MM.1S (cell line): ENCODE measurements around the gene GINS2.
A peak's percentile ranks its signal among the peaks of the same experiment; 100 is the strongest.

Experiments used
- DNase-seq: peaks from one replicate; pipeline ENCODE4 v3.0.0-alpha.2; 2015
- H2AFZ ChIP-seq: fragments of 300-600 bp; sonication (generic); 2 replicates; pipeline ENCODE4 v1.6.0; 2016; ENCODE audit warnings: antibody characterized with exemption, low read length
- H3F3A ChIP-seq: fragments of 300-600 bp; sonication (generic); 2 replicates; pipeline ENCODE4 v1.6.1; 2016; ENCODE audit warnings: mild to moderate bottlenecking, antibody characterized with exemption, low read length, moderate library complexity, mixed read lengths; ENCODE audit not compliant: insufficient read depth
- H3K27ac ChIP-seq: fragments of 300-600 bp; sonication (generic); 2 replicates; pipeline ENCODE4 v1.5.1; 2016; ENCODE audit warnings: mild to moderate bottlenecking, low read length
- H3K27me3 ChIP-seq: fragments of 300-600 bp; sonication (generic); replicated peaks from 2 replicates; pipeline ENCODE4 v1.6.0; 2016; ENCODE audit warnings: low read length; ENCODE audit not compliant: insufficient read depth
- H3K36me3 ChIP-seq: fragments of 300-600 bp; sonication (generic); replicated peaks from 2 replicates; pipeline ENCODE4 v1.6.1; 2016; ENCODE audit warnings: mild to moderate bottlenecking, low read length, mixed read lengths; ENCODE audit not compliant: insufficient read depth
- H3K4me1 ChIP-seq: fragments of 300-600 bp; sonication (generic); 2 replicates; pipeline ENCODE4 v1.6.1; 2016; ENCODE audit warnings: low read length, mixed read lengths
- H3K4me2 ChIP-seq: fragments of 300-600 bp; sonication (generic); 2 replicates; pipeline ENCODE4 v1.6.0; 2016; ENCODE audit warnings: low read depth, low read length
- H3K4me3 ChIP-seq: fragments of 300-600 bp; sonication (generic); 2 replicates; pipeline ENCODE4 v1.5.1; 2016; ENCODE audit warnings: low read length, mixed read lengths
- H3K79me2 ChIP-seq: fragments of 300-600 bp; sonication (generic); 2 replicates; pipeline ENCODE4 v1.6.1; 2016; ENCODE audit warnings: mixed run types, low read length, mixed read lengths
- H3K9ac ChIP-seq: fragments of 300-600 bp; sonication (generic); 2 replicates; pipeline ENCODE4 v1.6.1; 2016; ENCODE audit warnings: low read length, mixed read lengths
- H3K9me2 ChIP-seq: fragments of 300-600 bp; sonication (generic); replicated peaks from 2 replicates; pipeline ENCODE4 v1.6.1; 2016; ENCODE audit warnings: mild to moderate bottlenecking, low read length, mixed read lengths; ENCODE audit not compliant: insufficient read depth
- H3K9me3 ChIP-seq: fragments of 300-600 bp; sonication (generic); replicated peaks from 2 replicates; pipeline ENCODE4 v1.6.1; 2016; ENCODE audit warnings: mild to moderate bottlenecking, low read length, mixed read lengths; ENCODE audit not compliant: insufficient read depth
- H4K20me1 ChIP-seq: fragments of 300-600 bp; sonication (generic); 2 replicates; pipeline ENCODE4 v1.6.1; 2016; ENCODE audit warnings: mild to moderate bottlenecking, low read length, moderate library complexity, mixed read lengths; ENCODE audit not compliant: insufficient read depth
- EZH2 ChIP-seq: fragments of 300-600 bp; sonication (generic); optimal IDR thresholded peaks from 2 replicates; pipeline ENCODE3; 2017; ENCODE audit warnings: low read depth, mild to moderate bottlenecking, antibody characterized with exemption, low read length, mixed read lengths
- EZH2phosphoT487 ChIP-seq: fragments of 300-600 bp; sonication (generic); IDR thresholded peaks from 2 replicates; pipeline ENCODE4 v1.6.1; 2018; ENCODE audit warnings: antibody characterized with exemption, low read length
- TF ChIP-seq, protein P1 (sequence below): fragments of 300-600 bp; sonication (generic); IDR thresholded peaks from 2 replicates; pipeline ENCODE4 v1.5.1; 2016; ENCODE audit warnings: antibody characterized with exemption, low read length, mixed read lengths

Gene GINS2

DNA sequence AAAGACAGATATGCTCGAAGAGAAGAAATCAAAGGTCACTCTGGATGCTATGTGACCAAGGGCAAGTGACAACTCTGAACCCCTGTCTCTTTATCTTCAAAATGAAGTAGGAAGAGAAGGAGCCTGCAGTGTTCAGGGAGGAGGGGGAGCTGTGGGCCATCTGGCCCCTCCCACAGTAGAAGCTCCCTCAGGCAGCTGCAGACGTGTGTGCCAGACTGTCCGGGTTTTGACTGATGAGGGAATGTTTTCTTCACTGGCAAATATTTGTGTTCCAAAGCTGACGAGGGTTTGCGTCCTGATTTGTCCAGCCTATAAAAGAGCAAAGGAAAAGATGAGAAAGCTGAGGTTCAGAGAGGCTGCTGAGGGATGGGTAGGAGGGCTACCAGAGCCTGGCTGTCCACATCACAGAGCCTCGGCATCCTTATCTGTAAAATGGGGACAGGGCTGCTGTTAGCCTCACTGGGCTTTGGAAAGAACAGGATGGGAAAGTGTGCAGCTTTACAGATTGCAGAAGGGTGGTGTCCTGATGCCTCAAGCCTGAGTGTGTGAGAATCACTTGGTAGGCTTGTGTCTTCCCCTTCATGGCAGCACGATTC is 1.8 kb upstream of the GINS2 start:
- no peaks in the 10 kb centered on the region for H3F3A ChIP-seq
- no peak overlapping the region for H3K9ac ChIP-seq
- H3K9me2 ChIP-seq: no peaks in the 10 kb centered on the region
- TF ChIP-seq EZH2phosphoT487: no peak
- TF ChIP-seq, protein P1, sequence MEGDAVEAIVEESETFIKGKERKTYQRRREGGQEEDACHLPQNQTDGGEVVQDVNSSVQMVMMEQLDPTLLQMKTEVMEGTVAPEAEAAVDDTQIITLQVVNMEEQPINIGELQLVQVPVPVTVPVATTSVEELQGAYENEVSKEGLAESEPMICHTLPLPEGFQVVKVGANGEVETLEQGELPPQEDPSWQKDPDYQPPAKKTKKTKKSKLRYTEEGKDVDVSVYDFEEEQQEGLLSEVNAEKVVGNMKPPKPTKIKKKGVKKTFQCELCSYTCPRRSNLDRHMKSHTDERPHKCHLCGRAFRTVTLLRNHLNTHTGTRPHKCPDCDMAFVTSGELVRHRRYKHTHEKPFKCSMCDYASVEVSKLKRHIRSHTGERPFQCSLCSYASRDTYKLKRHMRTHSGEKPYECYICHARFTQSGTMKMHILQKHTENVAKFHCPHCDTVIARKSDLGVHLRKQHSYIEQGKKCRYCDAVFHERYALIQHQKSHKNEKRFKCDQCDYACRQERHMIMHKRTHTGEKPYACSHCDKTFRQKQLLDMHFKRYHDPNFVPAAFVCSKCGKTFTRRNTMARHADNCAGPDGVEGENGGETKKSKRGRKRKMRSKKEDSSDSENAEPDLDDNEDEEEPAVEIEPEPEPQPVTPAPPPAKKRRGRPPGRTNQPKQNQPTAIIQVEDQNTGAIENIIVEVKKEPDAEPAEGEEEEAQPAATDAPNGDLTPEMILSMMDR: no peak
- TF ChIP-seq EZH2: no peak
- H3K79me2 ChIP-seq: peaks cover 19% of the 10 kb centered on the region
- H3K4me2 ChIP-seq: no peak overlapping the region
- no peak overlapping the region for H3K4me3 ChIP-seq
- H3K9me3 ChIP-seq: no peaks in the 10 kb centered on the region
- no peak for DNase-seq
- H3K36me3 ChIP-seq: no peaks in the 10 kb centered on the region
- no peak overlapping the region for H2AFZ ChIP-seq
- no peaks in the 10 kb centered on the region for H3K4me1 ChIP-seq
- no peak overlapping the region for H3K27ac ChIP-seq
- H4K20me1 ChIP-seq: no peaks in the 10 kb centered on the region
- no peaks in the 10 kb centered on the region for H3K27me3 ChIP-seq

DNA sequence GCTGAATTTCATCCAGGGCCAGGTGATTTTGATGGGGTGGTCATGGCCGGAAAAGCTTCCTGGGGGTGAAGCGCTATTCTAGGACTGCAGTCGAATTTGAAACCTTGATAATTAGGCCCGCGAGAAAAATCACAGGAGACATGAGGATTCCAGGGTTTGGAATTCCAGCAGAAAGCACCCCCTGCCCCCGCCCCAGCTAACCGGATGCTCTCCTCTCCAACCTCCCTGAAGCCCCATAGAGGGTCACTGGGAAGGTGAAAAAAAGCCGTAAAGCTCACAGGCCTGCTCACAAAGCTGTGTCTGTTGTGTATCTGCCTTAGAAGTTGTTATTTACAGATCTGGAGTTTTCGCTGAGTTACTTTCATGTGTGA is 1.2 kb upstream of the GINS2 start:
- no peak overlapping the region for H3K9ac ChIP-seq
- no peaks in the 10 kb centered on the region for H3K4me1 ChIP-seq
- no peaks in the 10 kb centered on the region for H3K9me3 ChIP-seq
- no peak overlapping the region for H2AFZ ChIP-seq
- no peaks in the 10 kb centered on the region for H3K27me3 ChIP-seq
- H3K4me2 ChIP-seq: no peak overlapping the region
- peaks cover 19% of the 10 kb centered on the region for H3K79me2 ChIP-seq
- TF ChIP-seq EZH2phosphoT487: no peak
- TF ChIP-seq, protein P1: no peak
- no peak for TF ChIP-seq EZH2
- no peak overlapping the region for H3K27ac ChIP-seq
- no peak overlapping the region for H3K4me3 ChIP-seq
- H4K20me1 ChIP-seq: no peaks in the 10 kb centered on the region
- no peaks in the 10 kb centered on the region for H3K9me2 ChIP-seq
- no peaks in the 10 kb centered on the region for H3F3A ChIP-seq
- H3K36me3 ChIP-seq: no peaks in the 10 kb centered on the region
- DNase-seq: no peak

DNA sequence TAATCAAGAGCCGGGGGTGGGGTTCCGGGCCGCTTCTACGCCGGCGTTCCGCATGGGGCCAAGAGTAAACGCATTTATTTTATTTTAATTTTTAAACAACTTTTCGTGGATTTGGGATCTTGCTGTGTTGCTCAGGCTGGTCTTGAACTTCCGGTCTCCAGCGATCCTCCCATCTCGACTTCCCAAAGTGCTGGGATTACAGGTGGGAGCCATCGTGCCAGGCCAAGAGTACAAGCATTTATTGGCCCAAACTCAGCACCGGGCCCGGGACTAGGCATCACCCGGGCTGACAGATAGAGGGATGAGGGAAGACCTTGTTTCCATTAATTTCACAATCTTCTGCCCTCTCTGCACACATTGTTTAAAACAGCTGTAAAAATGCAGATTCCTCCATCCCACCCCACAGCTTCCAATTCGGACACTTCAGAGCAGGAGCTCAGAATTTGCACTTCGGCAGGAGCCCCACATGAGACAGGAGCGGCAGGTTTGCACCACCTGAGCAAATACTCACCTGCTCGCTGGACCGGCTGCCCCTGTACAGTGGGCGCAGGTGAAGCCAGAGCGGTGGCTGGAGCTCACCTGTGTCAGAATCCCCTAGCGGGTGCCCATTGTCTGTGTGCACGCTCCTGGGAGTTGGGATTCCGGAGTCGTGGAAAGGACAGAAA is 663 bp upstream of the GINS2 start:
- no peak for TF ChIP-seq EZH2phosphoT487
- TF ChIP-seq EZH2: no peak
- TF ChIP-seq, protein P1: no peak
- peaks cover 19% of the 10 kb centered on the region for H3K79me2 ChIP-seq
- no peak for DNase-seq

More for the DNA sequence above, 663 bp upstream of the GINS2 start:
- H4K20me1 ChIP-seq: no peaks in the 10 kb centered on the region
- H3K9me2 ChIP-seq: no peaks in the 10 kb centered on the region
- no peaks in the 10 kb centered on the region for H3K9me3 ChIP-seq
- peak overlapping the region; percentile 15; the same call in 1 of the 2 replicates for H3K4me3 ChIP-seq
- H3F3A ChIP-seq: no peaks in the 10 kb centered on the region
- peak overlapping the region; percentile 41; the same call in 1 of the 2 replicates for H3K4me2 ChIP-seq
- H3K27me3 ChIP-seq: no peaks in the 10 kb centered on the region
- no peak overlapping the region for H3K27ac ChIP-seq
- H2AFZ ChIP-seq: no peak overlapping the region
- H3K36me3 ChIP-seq: no peaks in the 10 kb centered on the region
- no peaks in the 10 kb centered on the region for H3K4me1 ChIP-seq
- H3K9ac ChIP-seq: peak overlapping the region; percentile 25; the same call in 1 of the 2 replicates
